ENCODE data around the gene D2HGDH. TPM values are rescaled to one million over a fixed set of nuclear protein-coding genes. Genes with fewer than 3 reads are reported as not detected.

Gene D2HGDH
- total and polyA plus RNA-seq, 2 experiments from 2014 or later: 3.7 to 17.3 TPM

DNA sequence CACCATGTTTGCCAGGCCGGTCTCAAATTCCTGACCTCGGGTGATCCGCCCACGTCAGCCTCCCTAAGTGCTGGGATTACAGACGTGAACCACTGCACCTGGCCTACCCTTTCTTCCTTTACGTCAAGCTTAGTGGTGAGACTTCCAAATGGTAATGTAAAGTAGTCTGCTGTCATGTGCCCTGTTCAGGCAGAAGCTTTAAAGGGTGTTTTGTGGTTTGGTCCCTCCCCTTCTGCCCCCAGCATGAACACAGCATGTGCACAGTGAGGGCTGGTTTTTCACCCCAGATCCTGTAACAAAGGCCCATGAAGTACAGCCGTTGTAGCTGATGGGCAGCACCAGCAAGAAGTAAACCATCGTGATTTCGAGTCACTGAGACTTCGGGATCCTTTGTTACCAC is 45.1 kb upstream of the D2HGDH start:
- no peak for ATAC-seq
- peaks cover 12% of the 10 kb centered on the region for H3K36me3 ChIP-seq (ENCODE audit: insufficient read depth)
- peaks cover 4% of the 10 kb centered on the region for H3K27me3 Mint-ChIP-seq (ENCODE audit: insufficient read depth, low read depth, poor library complexity)
- H3K4me3 ChIP-seq: no peak overlapping the region
- no peak for DNase-seq (ENCODE audit: low spot score)
- no peak overlapping the region for H2AFZ ChIP-seq
- H3K79me2 ChIP-seq (replicated peaks; ENCODE audit: insufficient read depth): peaks cover 27% of the 10 kb centered on the region
- H3K4me1 ChIP-seq (ENCODE audit: insufficient read depth): peaks cover 11% of the 10 kb centered on the region
- H3K4me2 ChIP-seq: no peak overlapping the region
- 0 out of 2 replicates have a peak, but pooled peaks cover 4% of the 10 kb centered on the region for H3F3A ChIP-seq (replicated peaks; ENCODE audit: low read depth)
- TF ChIP-seq, protein P1, sequence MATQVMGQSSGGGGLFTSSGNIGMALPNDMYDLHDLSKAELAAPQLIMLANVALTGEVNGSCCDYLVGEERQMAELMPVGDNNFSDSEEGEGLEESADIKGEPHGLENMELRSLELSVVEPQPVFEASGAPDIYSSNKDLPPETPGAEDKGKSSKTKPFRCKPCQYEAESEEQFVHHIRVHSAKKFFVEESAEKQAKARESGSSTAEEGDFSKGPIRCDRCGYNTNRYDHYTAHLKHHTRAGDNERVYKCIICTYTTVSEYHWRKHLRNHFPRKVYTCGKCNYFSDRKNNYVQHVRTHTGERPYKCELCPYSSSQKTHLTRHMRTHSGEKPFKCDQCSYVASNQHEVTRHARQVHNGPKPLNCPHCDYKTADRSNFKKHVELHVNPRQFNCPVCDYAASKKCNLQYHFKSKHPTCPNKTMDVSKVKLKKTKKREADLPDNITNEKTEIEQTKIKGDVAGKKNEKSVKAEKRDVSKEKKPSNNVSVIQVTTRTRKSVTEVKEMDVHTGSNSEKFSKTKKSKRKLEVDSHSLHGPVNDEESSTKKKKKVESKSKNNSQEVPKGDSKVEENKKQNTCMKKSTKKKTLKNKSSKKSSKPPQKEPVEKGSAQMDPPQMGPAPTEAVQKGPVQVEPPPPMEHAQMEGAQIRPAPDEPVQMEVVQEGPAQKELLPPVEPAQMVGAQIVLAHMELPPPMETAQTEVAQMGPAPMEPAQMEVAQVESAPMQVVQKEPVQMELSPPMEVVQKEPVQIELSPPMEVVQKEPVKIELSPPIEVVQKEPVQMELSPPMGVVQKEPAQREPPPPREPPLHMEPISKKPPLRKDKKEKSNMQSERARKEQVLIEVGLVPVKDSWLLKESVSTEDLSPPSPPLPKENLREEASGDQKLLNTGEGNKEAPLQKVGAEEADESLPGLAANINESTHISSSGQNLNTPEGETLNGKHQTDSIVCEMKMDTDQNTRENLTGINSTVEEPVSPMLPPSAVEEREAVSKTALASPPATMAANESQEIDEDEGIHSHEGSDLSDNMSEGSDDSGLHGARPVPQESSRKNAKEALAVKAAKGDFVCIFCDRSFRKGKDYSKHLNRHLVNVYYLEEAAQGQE (IDR thresholded peaks at IDR 0.05; ENCODE audit: unreplicated experiment): no peak
- TF ChIP-seq ZNF114 (CRISPR knock-in tag; IDR thresholded peaks at IDR 0.05): no peak
- TF ChIP-seq, protein P2, sequence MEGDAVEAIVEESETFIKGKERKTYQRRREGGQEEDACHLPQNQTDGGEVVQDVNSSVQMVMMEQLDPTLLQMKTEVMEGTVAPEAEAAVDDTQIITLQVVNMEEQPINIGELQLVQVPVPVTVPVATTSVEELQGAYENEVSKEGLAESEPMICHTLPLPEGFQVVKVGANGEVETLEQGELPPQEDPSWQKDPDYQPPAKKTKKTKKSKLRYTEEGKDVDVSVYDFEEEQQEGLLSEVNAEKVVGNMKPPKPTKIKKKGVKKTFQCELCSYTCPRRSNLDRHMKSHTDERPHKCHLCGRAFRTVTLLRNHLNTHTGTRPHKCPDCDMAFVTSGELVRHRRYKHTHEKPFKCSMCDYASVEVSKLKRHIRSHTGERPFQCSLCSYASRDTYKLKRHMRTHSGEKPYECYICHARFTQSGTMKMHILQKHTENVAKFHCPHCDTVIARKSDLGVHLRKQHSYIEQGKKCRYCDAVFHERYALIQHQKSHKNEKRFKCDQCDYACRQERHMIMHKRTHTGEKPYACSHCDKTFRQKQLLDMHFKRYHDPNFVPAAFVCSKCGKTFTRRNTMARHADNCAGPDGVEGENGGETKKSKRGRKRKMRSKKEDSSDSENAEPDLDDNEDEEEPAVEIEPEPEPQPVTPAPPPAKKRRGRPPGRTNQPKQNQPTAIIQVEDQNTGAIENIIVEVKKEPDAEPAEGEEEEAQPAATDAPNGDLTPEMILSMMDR (conservative IDR thresholded peaks at IDR 0.05; ENCODE audit: low read depth in 2 of 2): no peak
- TF ChIP-seq ZNF462 (CRISPR knock-in tag; IDR thresholded peaks at IDR 0.05): no peak
- TF ChIP-seq JUNB (IDR thresholded peaks at IDR 0.05; ENCODE audit: unreplicated experiment): no peak
- TF ChIP-seq NANOG (IDR thresholded peaks at IDR 0.05; ENCODE audit: borderline replicate concordance): no peak
- TF ChIP-seq EZH2 (IDR thresholded peaks at IDR 0.05; ENCODE audit: low read depth, unreplicated experiment): no peak
- TF ChIP-seq CREB1 (CRISPR knock-in tag; IDR thresholded peaks at IDR 0.05; ENCODE audit: low read depth): no peak
- no peak for TF ChIP-seq STAT1 (IDR thresholded peaks at IDR 0.05; ENCODE audit: unreplicated experiment)
- TF ChIP-seq ETS1 (IDR thresholded peaks at IDR 0.05): no peak
- TF ChIP-seq ZNF331 (CRISPR knock-in tag; IDR thresholded peaks at IDR 0.05; ENCODE audit: low read depth): no peak
- no peak for TF ChIP-seq EZH2phosphoT487 (IDR thresholded peaks at IDR 0.05; ENCODE audit: unreplicated experiment)
- TF ChIP-seq POLR2AphosphoS5 (IDR thresholded peaks at IDR 0.05; ENCODE audit: low read depth): no peak
- no peak overlapping the region for H3K27ac ChIP-seq (ENCODE audit: low read depth)
- H4K20me1 ChIP-seq (replicated peaks; ENCODE audit: insufficient read depth): no peaks in the 10 kb centered on the region; the same call in 1 of the 2 replicates
- no peak overlapping the region for H3K4me3 Mint-ChIP-seq
- H3K27ac Mint-ChIP-seq: no peak overlapping the region
- no peaks in the 10 kb centered on the region for H3K9me2 ChIP-seq (ENCODE audit: insufficient read depth)
- H3K27me3 ChIP-seq (ENCODE audit: insufficient read depth): no peaks in the 10 kb centered on the region
- H3K36me3 Mint-ChIP-seq (ENCODE audit: low read depth): peaks cover 26% of the 10 kb centered on the region
- no peaks in the 10 kb centered on the region; the same call in 2 of the 3 replicates for H3K9me3 Mint-ChIP-seq
- H3K4me1 Mint-ChIP-seq: peaks cover 7% of the 10 kb centered on the region; the same call in 2 of the 3 replicates
